ENCODE results near the gene RASAL1. TPM values are rescaled to one million over a fixed set of nuclear protein-coding genes. Genes with fewer than 3 reads are reported as not detected.
A peak's percentile ranks its signal among the peaks of the same experiment; 100 is the strongest.

RASAL1 gene
- total RNA-seq, 1 donor from 2014 or later, result 0.64 TPM

DNA sequence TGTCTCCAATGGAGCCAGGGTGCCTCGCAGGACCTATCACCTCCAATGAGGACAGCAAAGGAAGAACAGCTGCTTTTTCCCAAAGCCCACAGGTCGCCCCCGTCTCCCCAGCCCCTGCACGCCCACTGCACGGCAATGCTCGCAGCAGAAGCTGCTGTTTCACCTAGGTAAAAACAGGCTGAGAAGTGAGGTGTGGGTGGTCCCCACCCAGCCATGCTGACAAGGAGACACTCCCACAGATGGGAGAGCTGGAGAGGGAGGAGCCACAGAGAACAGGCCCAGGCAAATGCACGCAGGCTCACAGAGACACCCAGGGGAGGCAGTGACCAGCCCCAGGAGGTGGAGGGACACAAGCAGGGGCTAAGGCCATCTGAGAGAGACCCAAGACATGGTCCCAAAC is 24.4 kb upstream of the RASAL1 start:
- DNase-seq (ENCODE audit: low spot score in 2 of 2), result no peak
- no peak overlapping the region for H3K27ac ChIP-seq
- peaks cover 69 to 73% of the 10 kb centered on the region in 2 donors for H3K36me3 ChIP-seq
- H3K9me3 ChIP-seq, result no peaks in the 10 kb centered on the region
- no peak overlapping the region for H3K4me3 ChIP-seq
- H3K4me1 ChIP-seq, result no peaks in the 10 kb centered on the region
- intact Hi-C loops (cut with DNase I), result no loop called here
- TF ChIP-seq CTCF (IDR thresholded peaks at IDR 0.05), result no peak
- H3K27me3 ChIP-seq, result no peaks in the 10 kb centered on the region

- peaks cover 0 to 4% of the 10 kb centered on the region in 2 donors for H3K4me1 ChIP-seq
- no peak overlapping the region for H3K27ac ChIP-seq
- no peak for TF ChIP-seq CTCF (IDR thresholded peaks at IDR 0.05)
Measured at GRCh38 chr12:113158439-113159203, 23.1 kb upstream of the RASAL1 start.

GRCh38 chr12:113157218-113157859 is 21.8 kb upstream of the RASAL1 start:
- peaks cover 0 to 9% of the 10 kb centered on the region in 2 donors for H3K4me1 ChIP-seq
- no peaks in the 10 kb centered on the region for H3K9me3 ChIP-seq
- intact Hi-C loops (cut with DNase I), result no loop called here
- no peak for TF ChIP-seq CTCF (IDR thresholded peaks at IDR 0.05)
- H3K27me3 ChIP-seq, result no peaks in the 10 kb centered on the region
- DNase-seq (ENCODE audit: low spot score in 2 of 2), result no peak
- H3K4me3 ChIP-seq, result no peak overlapping the region
- peaks cover 46 to 47% of the 10 kb centered on the region in 2 donors for H3K36me3 ChIP-seq
- no peak overlapping the region for H3K27ac ChIP-seq

More at GRCh38 chr12:113158439-113159203, 23.1 kb upstream of the RASAL1 start:
- H3K9me3 ChIP-seq, result no peaks in the 10 kb centered on the region
- H3K27me3 ChIP-seq, result no peaks in the 10 kb centered on the region
- intact Hi-C loops (cut with DNase I), result no loop called here
- H3K36me3 ChIP-seq, result peaks cover 58 to 60% of the 10 kb centered on the region in 2 donors
- H3K4me3 ChIP-seq, result no peak overlapping the region
- DNase-seq (ENCODE audit: low spot score in 2 of 2), result no peak

DNA sequence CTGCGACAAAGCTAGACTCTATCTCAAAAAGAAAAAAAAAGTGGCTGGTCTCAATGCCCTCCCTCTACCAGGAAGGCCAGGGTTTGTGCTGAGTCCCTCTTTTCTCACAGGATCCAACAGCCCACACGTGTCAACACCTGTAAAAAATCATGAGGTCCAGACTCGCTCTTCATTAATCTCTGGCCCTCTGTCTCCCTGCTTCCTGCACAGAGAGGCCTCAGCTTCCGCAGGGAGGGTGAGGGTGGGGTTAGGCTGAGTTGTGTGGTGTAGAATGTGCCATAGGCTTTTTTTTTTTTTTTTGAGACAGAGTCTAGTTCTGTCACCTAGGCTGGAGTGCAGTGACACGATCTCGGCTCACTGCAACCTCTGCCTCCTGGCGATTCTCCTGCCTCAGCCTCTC is 20.1 kb upstream of the RASAL1 start:
- peaks cover 30 to 32% of the 10 kb centered on the region in 2 donors for H3K36me3 ChIP-seq
- no peak for TF ChIP-seq CTCF (IDR thresholded peaks at IDR 0.05)
- no peak overlapping the region for H3K27ac ChIP-seq
- H3K4me3 ChIP-seq, result no peak overlapping the region
- no peaks in the 10 kb centered on the region for H3K9me3 ChIP-seq
- DNase-seq (ENCODE audit: low spot score in 2 of 2), result no peak
- intact Hi-C loops (cut with DNase I), result no loop called here
- H3K4me1 ChIP-seq, result peaks cover 0 to 9% of the 10 kb centered on the region in 2 donors
- no peaks in the 10 kb centered on the region for H3K27me3 ChIP-seq

DNA sequence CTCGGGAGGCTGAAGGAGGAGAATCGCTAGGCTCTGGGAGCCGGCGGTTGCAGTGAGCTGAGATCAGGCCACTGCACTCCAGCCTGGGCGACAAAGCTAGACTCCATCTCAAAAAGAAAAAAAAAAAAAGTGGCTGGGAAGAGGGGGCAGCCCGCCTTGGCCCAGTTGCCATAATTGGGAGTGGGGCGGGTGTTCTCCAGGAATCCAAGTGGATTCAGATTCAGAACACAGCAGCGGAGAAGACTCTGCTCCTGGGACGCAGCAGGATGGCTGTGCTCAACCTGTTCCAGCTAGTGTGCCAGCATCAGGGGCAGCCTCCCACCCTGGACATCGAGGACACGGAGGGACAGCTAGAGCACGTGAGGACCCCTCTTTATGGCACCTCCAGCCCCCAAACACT is 19.5 kb upstream of the RASAL1 start:
- TF ChIP-seq CTCF (IDR thresholded peaks at IDR 0.05), result no peak
- no peaks in the 10 kb centered on the region for H3K9me3 ChIP-seq
- peak overlapping the region in 1 of 2 donors; percentile 39 for H3K4me3 ChIP-seq
- H3K36me3 ChIP-seq, result peaks cover 24 to 26% of the 10 kb centered on the region in 2 donors
- DNase-seq (ENCODE audit: low spot score in 2 of 2), result no peak
- no peaks in the 10 kb centered on the region for H3K27me3 ChIP-seq
- H3K4me1 ChIP-seq, result peaks cover 0 to 9% of the 10 kb centered on the region in 2 donors
- H3K27ac ChIP-seq, result no peak overlapping the region
- intact Hi-C loops (cut with DNase I), result no loop called here

Data from ascending aorta (tissue), 2 donors.